K562 (cell line): Measurements from ENCODE around the gene NT5DC4. TPM values are rescaled to one million over a fixed set of nuclear protein-coding genes. Genes with fewer than 3 reads are reported as not detected.
A peak's percentile ranks its signal among the peaks of the same experiment; 100 is the strongest.

ENCODE experiments used
- ASH1L ChIP-seq: fragments of 450-650 bp; IDR thresholded peaks from 2 replicates; pipeline ENCODE4 v1.6.1; 2018; ENCODE audit warnings: borderline replicate concordance, mild to moderate bottlenecking, low read depth; ENCODE audit not compliant: partially characterized antibody
- C11orf30 ChIP-seq: fragments of 450-650 bp; IDR thresholded peaks from 2 replicates; pipeline ENCODE4 v1.6.1; 2016; ENCODE audit warnings: low read depth, mild to moderate bottlenecking
- CBX8 ChIP-seq: fragments of 200-600 bp; sonication (generic); IDR thresholded peaks from 2 replicates; pipeline ENCODE4 v1.6.1; 2012; ENCODE audit warnings: borderline replicate concordance, mixed run types, low read depth, mild to moderate bottlenecking, moderate library complexity, mixed read lengths, low read length, control low read depth, inconsistent platforms; ENCODE audit not compliant: poor library complexity, severe bottlenecking; ENCODE audit errors: extremely low read depth
- CEBPG ChIP-seq, 3 experiments: fragments of 200-800 bp in 1 of 3; sonication (Bioruptor generic) in 1 of 3; sonication (generic) in 1 of 3; formaldehyde crosslinking in 1 of 3; IDR thresholded peaks in 2 of 3; conservative IDR thresholded peaks in 1 of 3; 2 replicates each; pipeline versions ENCODE4 v1.6.1 to v1.8.0; 2016 to 2022; ENCODE audit warnings: missing compliant biosample characterization in 2 of 3, missing genetic modification characterization in 2 of 3, mild to moderate bottlenecking in 1 of 3, missing genetic modification reagents in 1 of 3
- CHD2 ChIP-seq: IDR thresholded peaks from 2 replicates; pipeline ENCODE4 v1.6.1; 2011; ENCODE audit warnings: low read depth, low read length
- GABPB1 ChIP-seq: sonication (generic); formaldehyde crosslinking; IDR thresholded peaks from 2 replicates; pipeline ENCODE4 v1.8.0; 2022; ENCODE audit warnings: mild to moderate bottlenecking, missing genetic modification reagents
- GTF2E2 ChIP-seq: fragments of 200-800 bp; sonication (Bioruptor generic); IDR thresholded peaks from 2 replicates; pipeline ENCODE4 v1.6.1; 2016; ENCODE audit warnings: missing genetic modification characterization, missing compliant biosample characterization
- HDGF ChIP-seq: fragments of 450-650 bp; IDR thresholded peaks from 2 replicates; pipeline ENCODE4 v1.6.1; 2016
- HNRNPH1 ChIP-seq: fragments of 200-400 bp; formaldehyde crosslinking; optimal IDR thresholded peaks from 2 replicates; pipeline ENCODE3; 2017; ENCODE audit warnings: low read depth, mild to moderate bottlenecking, low read length, moderate library complexity
- KHSRP ChIP-seq: fragments of 450-650 bp; IDR thresholded peaks from 2 replicates; pipeline ENCODE4 v1.6.1; 2017
- L3MBTL2 ChIP-seq: fragments of 450-650 bp; IDR thresholded peaks from 2 replicates; pipeline ENCODE4 v1.6.1; 2016; ENCODE audit warnings: mild to moderate bottlenecking, moderate library complexity
- POLR3A ChIP-seq: IDR thresholded peaks from 2 replicates; pipeline ENCODE4 v1.6.1; 2011; ENCODE audit warnings: borderline replicate concordance, mild to moderate bottlenecking, moderate library complexity; ENCODE audit not compliant: insufficient read length, insufficient read depth; ENCODE audit errors: extremely low read depth
- THRAP3 ChIP-seq: fragments of 450-650 bp; IDR thresholded peaks from 2 replicates; pipeline ENCODE4 v1.6.1; 2016; ENCODE audit warnings: mild to moderate bottlenecking, inconsistent platforms, borderline replicate concordance
- TSC22D4 ChIP-seq: fragments of 450-650 bp; IDR thresholded peaks from 2 replicates; pipeline ENCODE4 v1.6.1; 2016; ENCODE audit warnings: missing genetic modification characterization, missing biosample characterization, control low read depth
- ZNF584 ChIP-seq: fragments of 200-800 bp; sonication (Bioruptor generic); IDR thresholded peaks from 2 replicates; pipeline ENCODE4 v1.6.1; 2016; ENCODE audit warnings: low read depth, mild to moderate bottlenecking, missing genetic modification characterization, missing compliant biosample characterization
- ZNF764 ChIP-seq: fragments of 250-450 bp; sonication (Bioruptor Pico); IDR thresholded peaks from 2 replicates; pipeline ENCODE4 v1.4.0; 2020; ENCODE audit warnings: low read depth, mild to moderate bottlenecking, moderate library complexity
- polyA plus RNA-seq, 8 experiments: library from polyadenylated mRNA; depleted of rRNA in 4 of 8; stranded (reverse) in 5 of 8; unstranded in 3 of 8; fragments of >200 nt; fragmentation: Nextera tagmentation in 2 of 8; fragmentation: Illumina TruSeq in 1 of 8; extraction: Ambion mirVana in 2 of 8; extraction: Trizol in 1 of 8; gene quantifications; 2 replicates each; pipeline versions ENCODE4 v1.2.1 to v1.2.3, GENCODE V29; 2011 to 2014; ENCODE audit warnings: inconsistent platforms in 1 of 8, missing spikeins in 1 of 8
- total RNA-seq, 7 experiments: library from RNA; depleted of rRNA in 6 of 7; stranded (reverse); fragments of >200 nt in 6 of 7; fragmentation: Illumina TruSeq in 2 of 7; extraction: Trizol in 2 of 7; gene quantifications; 2 replicates each; pipeline versions ENCODE4 v1.2.1 to v1.2.3, GENCODE V29; 2011 to 2021; ENCODE audit warnings: low replicate concordance in 1 of 7
- TF ChIP-seq, protein P1 (sequence below): sonication (generic); formaldehyde crosslinking; IDR thresholded peaks from 2 replicates; pipeline ENCODE4 v1.8.1; 2022; ENCODE audit warnings: missing genetic modification reagents
- TF ChIP-seq, protein P2 (sequence below): fragments of 250-450 bp; sonication (Bioruptor Pico); IDR thresholded peaks from 2 replicates; pipeline ENCODE4 v1.8.0; 2021; ENCODE audit warnings: borderline replicate concordance, mild to moderate bottlenecking, moderate library complexity; ENCODE audit not compliant: poor library complexity, severe bottlenecking
- TF ChIP-seq, protein P3 (sequence below): fragments of 250-450 bp; sonication (Bioruptor Pico); IDR thresholded peaks from 2 replicates; pipeline ENCODE4 v1.8.0; 2022; ENCODE audit warnings: moderate library complexity, mild to moderate bottlenecking, inconsistent platforms
- TF ChIP-seq, protein P4 (sequence below), 3 experiments: IDR thresholded peaks in 2 of 3; conservative IDR thresholded peaks in 1 of 3; 2 replicates each; pipeline ENCODE4 v1.5.1; 2011 to 2012; ENCODE audit warnings: low read length in 3 of 3, mild to moderate bottlenecking in 3 of 3, control low read depth in 2 of 3, improper control_type of control experiment in 1 of 3, inconsistent platforms in 1 of 3, low read depth in 1 of 3, mixed read lengths in 1 of 3, moderate library complexity in 1 of 3; ENCODE audit not compliant: insufficient read depth in 2 of 3
- TF ChIP-seq, protein P5 (sequence below): fragments of 450-650 bp; formaldehyde crosslinking; IDR thresholded peaks from 2 replicates; pipeline ENCODE4 v1.4.0; 2020; ENCODE audit warnings: mild to moderate bottlenecking, mixed read lengths

The NT5DC4 gene
- total and polyA plus RNA-seq, 9 of the 15 experiments (the other 6 are each of a cell fraction or from before 2014, with no cell fraction given) = 0.44 to 6.9 (median 2.5) TPM

DNA sequence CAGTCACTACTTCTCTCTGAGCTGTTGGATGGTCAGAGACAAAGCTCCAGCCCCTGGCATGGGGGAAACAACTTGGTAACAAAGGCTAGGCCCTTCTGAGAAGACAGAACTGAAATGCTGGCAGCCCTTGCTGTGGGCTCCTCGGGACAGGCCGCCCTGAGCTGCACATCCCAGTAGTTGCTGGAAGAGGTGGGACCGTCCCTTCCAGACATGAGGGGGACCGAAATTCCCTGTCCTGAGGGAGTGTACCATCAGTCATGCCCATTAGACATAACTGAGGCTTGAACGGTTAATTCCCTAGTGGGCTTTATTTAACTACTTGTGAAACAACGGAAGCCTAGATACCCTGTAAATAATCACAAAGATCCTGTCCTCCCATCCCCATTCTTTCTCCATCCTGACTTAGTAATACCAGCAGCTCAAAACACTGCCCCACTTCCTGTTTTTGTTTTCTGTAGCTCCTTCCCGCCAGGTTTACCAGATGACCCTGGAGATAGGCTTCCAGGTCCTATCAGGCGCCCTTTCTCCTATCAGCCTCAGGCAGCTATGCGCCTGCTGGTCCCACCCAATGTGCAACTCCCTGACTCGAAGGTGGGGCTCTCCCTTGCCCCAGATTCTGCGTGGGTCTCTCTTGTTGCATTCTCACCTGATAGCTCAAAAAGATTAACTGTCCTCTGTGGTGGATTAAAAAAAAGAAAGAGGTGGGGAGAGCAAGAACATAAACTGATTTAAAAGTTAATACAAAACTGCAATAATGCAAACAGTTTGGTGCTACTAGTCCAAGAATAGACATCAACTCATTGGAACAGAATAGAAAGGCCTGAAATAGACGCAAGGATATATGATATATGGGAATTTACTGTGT is 37.0 kb upstream of the NT5DC4 start (continued):
- TF ChIP-seq CHD2 (no peak), GABPB1 (CRISPR knock-in tag) (no peak), HDGF (no peak), C11orf30 (no peak), CEBPG (CRISPR knock-in tag; IDR thresholded peaks at IDR 0.05) (no peak), CEBPG (tag; conservative IDR thresholded peaks at IDR 0.05 in 1 of 2, IDR thresholded peaks at IDR 0.05 in 1 of 2) (no peak), CBX8 (no peak), ZNF764 (CRISPR knock-in tag) (no peak), KHSRP (no peak), GTF2E2 (tag) (no peak), TSC22D4 (tag) (no peak), HNRNPH1 (no peak), THRAP3 (no peak), L3MBTL2 (peak; percentile 82), ZNF584 (0 out of 2 replicates have a peak, but pooled peaks have one; percentile 16), ASH1L (peak; percentile 48), POLR3A (no peak)
- TF ChIP-seq, protein P1, sequence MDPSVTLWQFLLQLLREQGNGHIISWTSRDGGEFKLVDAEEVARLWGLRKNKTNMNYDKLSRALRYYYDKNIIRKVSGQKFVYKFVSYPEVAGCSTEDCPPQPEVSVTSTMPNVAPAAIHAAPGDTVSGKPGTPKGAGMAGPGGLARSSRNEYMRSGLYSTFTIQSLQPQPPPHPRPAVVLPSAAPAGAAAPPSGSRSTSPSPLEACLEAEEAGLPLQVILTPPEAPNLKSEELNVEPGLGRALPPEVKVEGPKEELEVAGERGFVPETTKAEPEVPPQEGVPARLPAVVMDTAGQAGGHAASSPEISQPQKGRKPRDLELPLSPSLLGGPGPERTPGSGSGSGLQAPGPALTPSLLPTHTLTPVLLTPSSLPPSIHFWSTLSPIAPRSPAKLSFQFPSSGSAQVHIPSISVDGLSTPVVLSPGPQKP = no peak
- TF ChIP-seq, protein P2, sequence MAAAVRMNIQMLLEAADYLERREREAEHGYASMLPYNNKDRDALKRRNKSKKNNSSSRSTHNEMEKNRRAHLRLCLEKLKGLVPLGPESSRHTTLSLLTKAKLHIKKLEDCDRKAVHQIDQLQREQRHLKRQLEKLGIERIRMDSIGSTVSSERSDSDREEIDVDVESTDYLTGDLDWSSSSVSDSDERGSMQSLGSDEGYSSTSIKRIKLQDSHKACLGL (CRISPR knock-in tag) = no peak
- TF ChIP-seq, protein P3, sequence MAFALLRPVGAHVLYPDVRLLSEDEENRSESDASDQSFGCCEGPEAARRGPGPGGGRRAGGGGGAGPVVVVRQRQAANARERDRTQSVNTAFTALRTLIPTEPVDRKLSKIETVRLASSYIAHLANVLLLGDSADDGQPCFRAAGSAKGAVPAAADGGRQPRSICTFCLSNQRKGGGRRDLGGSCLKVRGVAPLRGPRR (CRISPR knock-in tag) = no peak
- TF ChIP-seq, protein P4, sequence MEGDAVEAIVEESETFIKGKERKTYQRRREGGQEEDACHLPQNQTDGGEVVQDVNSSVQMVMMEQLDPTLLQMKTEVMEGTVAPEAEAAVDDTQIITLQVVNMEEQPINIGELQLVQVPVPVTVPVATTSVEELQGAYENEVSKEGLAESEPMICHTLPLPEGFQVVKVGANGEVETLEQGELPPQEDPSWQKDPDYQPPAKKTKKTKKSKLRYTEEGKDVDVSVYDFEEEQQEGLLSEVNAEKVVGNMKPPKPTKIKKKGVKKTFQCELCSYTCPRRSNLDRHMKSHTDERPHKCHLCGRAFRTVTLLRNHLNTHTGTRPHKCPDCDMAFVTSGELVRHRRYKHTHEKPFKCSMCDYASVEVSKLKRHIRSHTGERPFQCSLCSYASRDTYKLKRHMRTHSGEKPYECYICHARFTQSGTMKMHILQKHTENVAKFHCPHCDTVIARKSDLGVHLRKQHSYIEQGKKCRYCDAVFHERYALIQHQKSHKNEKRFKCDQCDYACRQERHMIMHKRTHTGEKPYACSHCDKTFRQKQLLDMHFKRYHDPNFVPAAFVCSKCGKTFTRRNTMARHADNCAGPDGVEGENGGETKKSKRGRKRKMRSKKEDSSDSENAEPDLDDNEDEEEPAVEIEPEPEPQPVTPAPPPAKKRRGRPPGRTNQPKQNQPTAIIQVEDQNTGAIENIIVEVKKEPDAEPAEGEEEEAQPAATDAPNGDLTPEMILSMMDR (IDR thresholded peaks at IDR 0.05 in 2 of 3, conservative IDR thresholded peaks at IDR 0.05 in 1 of 3; ENCODE audit: insufficient read depth in 2 of 3, low read depth in 1 of 3, low read length in 3 of 3) = no peak
- TF ChIP-seq, protein P5, sequence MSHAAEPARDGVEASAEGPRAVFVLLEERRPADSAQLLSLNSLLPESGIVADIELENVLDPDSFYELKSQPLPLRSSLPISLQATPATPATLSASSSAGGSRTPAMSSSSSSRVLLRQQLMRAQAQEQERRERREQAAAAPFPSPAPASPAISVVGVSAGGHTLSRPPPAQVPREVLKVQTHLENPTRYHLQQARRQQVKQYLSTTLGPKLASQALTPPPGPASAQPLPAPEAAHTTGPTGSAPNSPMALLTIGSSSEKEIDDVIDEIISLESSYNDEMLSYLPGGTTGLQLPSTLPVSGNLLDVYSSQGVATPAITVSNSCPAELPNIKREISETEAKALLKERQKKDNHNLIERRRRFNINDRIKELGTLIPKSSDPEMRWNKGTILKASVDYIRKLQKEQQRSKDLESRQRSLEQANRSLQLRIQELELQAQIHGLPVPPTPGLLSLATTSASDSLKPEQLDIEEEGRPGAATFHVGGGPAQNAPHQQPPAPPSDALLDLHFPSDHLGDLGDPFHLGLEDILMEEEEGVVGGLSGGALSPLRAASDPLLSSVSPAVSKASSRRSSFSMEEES = no peak; the same call in 1 of the 2 replicates
